GM23338 (cell line): ENCODE results near the gene CBX8. TPM values are rescaled to one million over a fixed set of nuclear protein-coding genes. Genes with fewer than 3 reads are reported as not detected.

ENCODE experiments used
- ATAC-seq: fragments of 200-7000 bp; cut with Tn5 transposase; 3 replicates; pipeline ENCODE4 v1.9.1; 2020
- DNase-seq: peaks from one replicate; pipeline ENCODE4 v3.0.0-alpha.2; 2015; ENCODE audit warnings: low spot score
- H2AFZ ChIP-seq: fragments of 200-600 bp; sonication (generic); 2 replicates; pipeline ENCODE4 v1.8.0; 2016; ENCODE audit warnings: antibody characterized with exemption, mild to moderate bottlenecking, moderate library complexity
- H3F3A ChIP-seq: fragments of 200-600 bp; sonication (generic); replicated peaks from 2 replicates; pipeline ENCODE4 v1.8.0; 2017; ENCODE audit warnings: antibody characterized with exemption, mixed run types, low read depth
- H3K27ac ChIP-seq: fragments of 200-600 bp; sonication (generic); 2 replicates; pipeline ENCODE4 v1.6.1; 2016; ENCODE audit warnings: low read depth
- H3K27me3 ChIP-seq: fragments of 200-600 bp; sonication (generic); 2 replicates; pipeline ENCODE4 v1.8.0; 2016; ENCODE audit warnings: mild to moderate bottlenecking, mixed run types, moderate library complexity; ENCODE audit not compliant: insufficient read depth
- H3K36me3 ChIP-seq: fragments of 200-600 bp; sonication (generic); 2 replicates; pipeline ENCODE4 v1.8.0; 2016; ENCODE audit warnings: mild to moderate bottlenecking; ENCODE audit not compliant: insufficient read depth
- H3K4me1 ChIP-seq: fragments of 200-600 bp; sonication (generic); 2 replicates; pipeline ENCODE4 v1.8.0; 2016; ENCODE audit warnings: mild to moderate bottlenecking, moderate library complexity; ENCODE audit not compliant: insufficient read depth
- H3K4me2 ChIP-seq: fragments of 200-600 bp; sonication (generic); 2 replicates; pipeline ENCODE4 v1.7.1; 2017; ENCODE audit warnings: mixed run types
- H3K4me3 ChIP-seq: fragments of 200-600 bp; sonication (generic); 2 replicates; pipeline ENCODE4 v1.6.1; 2016; ENCODE audit warnings: mixed run types
- H3K79me2 ChIP-seq: fragments of 200-600 bp; sonication (generic); replicated peaks from 2 replicates; pipeline ENCODE4 v1.8.0; 2017; ENCODE audit warnings: mild to moderate bottlenecking; ENCODE audit not compliant: insufficient read depth
- H3K9me2 ChIP-seq: fragments of 200-600 bp; sonication (generic); 2 replicates; pipeline ENCODE4 v1.8.0; 2017; ENCODE audit not compliant: insufficient read depth
- H4K20me1 ChIP-seq: fragments of 200-600 bp; sonication (generic); replicated peaks from 2 replicates; pipeline ENCODE4 v1.8.0; 2017; ENCODE audit warnings: mild to moderate bottlenecking; ENCODE audit not compliant: insufficient read depth
- H3K27ac Mint-ChIP-seq: 2 replicates; pipeline ENCODE4 v1.8.0; 2020; ENCODE audit warnings: inconsistent platforms, mild to moderate bottlenecking, moderate library complexity, mixed read lengths
- H3K27me3 Mint-ChIP-seq: 3 replicates; pipeline ENCODE4 v1.8.0; 2022; ENCODE audit warnings: low read depth, mild to moderate bottlenecking, moderate library complexity, mixed read lengths, inconsistent platforms; ENCODE audit not compliant: insufficient read depth, poor library complexity
- H3K36me3 Mint-ChIP-seq: 3 replicates; pipeline ENCODE4 v1.8.0; 2021; ENCODE audit warnings: low read depth, mild to moderate bottlenecking, inconsistent platforms, moderate library complexity, mixed read lengths
- H3K4me1 Mint-ChIP-seq: 3 replicates; pipeline ENCODE4 v1.8.0; 2020; ENCODE audit warnings: mild to moderate bottlenecking, inconsistent platforms, mixed read lengths
- H3K4me3 Mint-ChIP-seq: 3 replicates; pipeline ENCODE4 v1.8.0; 2021; ENCODE audit warnings: moderate library complexity, mild to moderate bottlenecking, inconsistent platforms, mixed read lengths
- H3K9me3 Mint-ChIP-seq: 3 replicates; pipeline ENCODE4 v1.8.0; 2020; ENCODE audit warnings: moderate library complexity, mild to moderate bottlenecking, inconsistent platforms, mixed read lengths
- CREB1 ChIP-seq: fragments of 250-450 bp; sonication (Bioruptor Pico); IDR thresholded peaks from 2 replicates; pipeline ENCODE4 v1.5.0; 2020; ENCODE audit warnings: low read depth, mild to moderate bottlenecking, moderate library complexity
- STAT1 ChIP-seq: IDR thresholded peaks from one replicate; pipeline ENCODE4 v1.6.1; 2016; ENCODE audit warnings: antibody characterized with exemption; ENCODE audit not compliant: unreplicated experiment
- ZNF331 ChIP-seq: fragments of 250-450 bp; sonication (Bioruptor Pico); IDR thresholded peaks from 2 replicates; pipeline ENCODE4 v1.5.0; 2020; ENCODE audit warnings: low read depth, mild to moderate bottlenecking, moderate library complexity
- polyA plus RNA-seq: library from polyadenylated mRNA; unstranded; fragments of >200 nt; fragmentation: Nextera tagmentation; extraction: Ambion mirVana; gene quantifications from 2 replicates; pipeline ENCODE4 v1.2.1, GENCODE V29; 2016
- total RNA-seq: library from RNA; depleted of rRNA; stranded (reverse); fragments of >200 nt; shearing (Covaris generic); gene quantifications from 2 replicates; pipeline ENCODE4 v1.2.3, GENCODE V29; 2014
- TF ChIP-seq, protein P1 (sequence below): IDR thresholded peaks from one replicate; pipeline ENCODE4 v1.6.1; 2018; ENCODE audit warnings: antibody characterized with exemption; ENCODE audit not compliant: unreplicated experiment

Gene CBX8
- total and polyA plus RNA-seq, 2 experiments from 2014 or later, result 1.0 to 1.3 TPM

DNA sequence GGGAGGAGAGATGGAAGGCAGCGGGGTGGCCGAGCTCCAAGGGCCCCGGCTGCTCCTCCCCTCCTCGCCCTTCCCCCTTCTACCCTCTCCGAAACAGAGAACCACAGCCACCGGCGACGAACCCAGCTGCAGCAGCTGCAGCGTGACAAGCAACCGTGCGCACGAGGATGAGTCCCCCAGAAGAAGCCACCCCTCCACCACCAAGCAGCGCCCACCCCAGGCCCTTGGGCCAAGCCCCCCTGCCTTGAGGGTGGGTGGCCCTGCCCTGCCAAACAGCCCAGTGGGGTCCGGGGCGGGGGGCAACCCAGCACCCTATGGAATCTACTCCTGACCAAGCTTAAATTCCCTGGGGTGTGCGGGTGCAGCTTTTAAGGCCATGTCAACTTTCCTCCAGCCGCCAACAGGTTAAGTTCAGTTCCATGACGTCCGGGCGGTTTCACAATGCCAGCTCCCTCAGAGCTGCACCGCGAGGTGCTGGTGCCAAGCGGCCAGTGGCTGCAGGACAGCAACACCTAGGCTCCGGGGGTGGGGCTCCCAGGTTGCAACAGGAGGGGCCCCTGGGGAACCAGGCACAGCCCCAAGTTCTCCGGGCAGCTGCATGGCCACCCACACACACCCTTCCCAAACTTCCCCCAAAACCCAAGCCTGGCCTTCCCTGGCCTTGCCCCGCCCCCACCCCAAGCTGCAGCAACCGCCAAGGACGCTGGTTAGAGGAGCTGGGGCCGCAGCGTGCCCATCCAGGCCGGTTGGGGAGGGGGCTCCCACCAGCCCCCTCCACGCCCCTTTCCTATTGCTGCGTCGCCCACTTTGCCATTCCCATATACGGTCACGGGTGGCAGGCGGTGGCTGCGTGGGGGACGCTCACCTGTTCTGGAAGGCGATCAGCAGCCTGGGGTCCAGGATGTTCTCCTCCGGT, 40.4 kb upstream of the CBX8 start (continued):
- TF ChIP-seq STAT1, result no peak

DNA sequence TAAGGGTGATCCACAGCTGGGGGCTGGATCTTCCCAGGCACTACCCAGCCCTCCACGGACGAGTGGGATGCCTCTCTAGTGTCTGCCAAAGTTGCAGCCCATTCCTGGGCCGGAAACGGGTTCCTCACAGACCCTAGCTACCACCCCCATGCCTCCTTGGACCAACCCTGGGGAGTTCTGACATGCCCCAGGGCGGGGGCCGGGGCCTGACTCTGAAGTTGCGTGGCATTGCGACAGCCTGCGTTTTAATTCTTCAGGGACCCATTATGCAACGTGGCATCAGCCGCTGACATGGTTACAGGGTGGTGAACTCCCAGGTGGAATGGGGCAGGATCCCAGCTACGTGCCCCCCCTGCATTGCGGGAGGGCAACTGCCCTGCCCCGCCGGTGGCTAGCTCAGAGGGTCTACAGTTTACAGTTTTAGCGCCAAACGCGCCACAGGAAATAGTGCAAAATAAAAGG, 39.7 kb upstream of the CBX8 start:
- no peak overlapping the region for H2AFZ ChIP-seq
- DNase-seq (peak; percentile 39), ATAC-seq (no peak)
- peak overlapping the region; percentile 80 for H3K4me3 ChIP-seq
- peaks cover 32% of the 10 kb centered on the region for H3F3A ChIP-seq
- H3K27ac ChIP-seq, result no peak overlapping the region
- no peaks in the 10 kb centered on the region for H3K36me3 ChIP-seq
- no peaks in the 10 kb centered on the region for H3K79me2 ChIP-seq
- Mint-ChIP-seq H3K4me3 (peak overlapping the region; percentile 81), H3K9me3 (peaks cover 5% of the 10 kb centered on the region; the same call in 2 of the 3 replicates), H3K4me1 (peaks cover 35% of the 10 kb centered on the region), H3K36me3 (peaks cover 4% of the 10 kb centered on the region; the same call in 2 of the 3 replicates), H3K27me3 (peaks cover 90% of the 10 kb centered on the region), H3K27ac (no peak overlapping the region)
- peaks cover 88% of the 10 kb centered on the region for H3K27me3 ChIP-seq
- H3K4me1 ChIP-seq, result peaks cover 33% of the 10 kb centered on the region
- H3K9me2 ChIP-seq, result no peaks in the 10 kb centered on the region
- peaks cover 4% of the 10 kb centered on the region for H4K20me1 ChIP-seq
- TF ChIP-seq, protein P1, sequence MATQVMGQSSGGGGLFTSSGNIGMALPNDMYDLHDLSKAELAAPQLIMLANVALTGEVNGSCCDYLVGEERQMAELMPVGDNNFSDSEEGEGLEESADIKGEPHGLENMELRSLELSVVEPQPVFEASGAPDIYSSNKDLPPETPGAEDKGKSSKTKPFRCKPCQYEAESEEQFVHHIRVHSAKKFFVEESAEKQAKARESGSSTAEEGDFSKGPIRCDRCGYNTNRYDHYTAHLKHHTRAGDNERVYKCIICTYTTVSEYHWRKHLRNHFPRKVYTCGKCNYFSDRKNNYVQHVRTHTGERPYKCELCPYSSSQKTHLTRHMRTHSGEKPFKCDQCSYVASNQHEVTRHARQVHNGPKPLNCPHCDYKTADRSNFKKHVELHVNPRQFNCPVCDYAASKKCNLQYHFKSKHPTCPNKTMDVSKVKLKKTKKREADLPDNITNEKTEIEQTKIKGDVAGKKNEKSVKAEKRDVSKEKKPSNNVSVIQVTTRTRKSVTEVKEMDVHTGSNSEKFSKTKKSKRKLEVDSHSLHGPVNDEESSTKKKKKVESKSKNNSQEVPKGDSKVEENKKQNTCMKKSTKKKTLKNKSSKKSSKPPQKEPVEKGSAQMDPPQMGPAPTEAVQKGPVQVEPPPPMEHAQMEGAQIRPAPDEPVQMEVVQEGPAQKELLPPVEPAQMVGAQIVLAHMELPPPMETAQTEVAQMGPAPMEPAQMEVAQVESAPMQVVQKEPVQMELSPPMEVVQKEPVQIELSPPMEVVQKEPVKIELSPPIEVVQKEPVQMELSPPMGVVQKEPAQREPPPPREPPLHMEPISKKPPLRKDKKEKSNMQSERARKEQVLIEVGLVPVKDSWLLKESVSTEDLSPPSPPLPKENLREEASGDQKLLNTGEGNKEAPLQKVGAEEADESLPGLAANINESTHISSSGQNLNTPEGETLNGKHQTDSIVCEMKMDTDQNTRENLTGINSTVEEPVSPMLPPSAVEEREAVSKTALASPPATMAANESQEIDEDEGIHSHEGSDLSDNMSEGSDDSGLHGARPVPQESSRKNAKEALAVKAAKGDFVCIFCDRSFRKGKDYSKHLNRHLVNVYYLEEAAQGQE, result no peak
- H3K4me2 ChIP-seq, result peak overlapping the region; percentile 99

DNA sequence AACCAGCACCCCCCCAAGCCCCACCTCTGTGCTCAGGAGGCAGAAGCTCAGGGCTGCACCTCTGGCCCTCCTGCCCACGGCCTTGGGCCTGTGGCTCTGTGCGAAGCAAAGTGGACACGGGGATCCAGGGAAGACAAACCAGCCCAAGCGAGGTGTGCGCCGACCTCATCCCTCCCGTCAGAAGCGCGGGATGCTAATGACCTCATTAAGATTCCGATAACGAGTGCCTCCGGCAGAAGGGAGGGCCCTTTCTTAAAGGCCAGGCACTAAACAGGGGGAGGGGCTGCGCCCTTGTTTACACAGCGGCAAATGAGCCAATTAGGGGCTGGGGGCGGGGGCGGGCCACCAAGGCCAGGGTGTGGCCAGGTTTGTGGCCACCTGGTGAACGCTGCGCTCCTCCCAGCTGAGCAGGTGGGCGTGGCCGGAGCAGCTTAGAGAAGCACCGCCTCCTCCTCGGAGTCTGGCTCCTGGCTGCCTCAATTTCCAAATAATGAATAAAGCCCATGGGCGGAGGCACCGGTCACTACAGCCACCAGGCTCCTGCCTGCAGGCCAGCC, 39.2 kb upstream of the CBX8 start:
- Histone ChIP-seq H3K36me3 (no peaks in the 10 kb centered on the region), H4K20me1 (peaks cover 4% of the 10 kb centered on the region), H3K4me3 (peak overlapping the region; percentile 80), H3K4me2 (peak overlapping the region; percentile 99), H3K27me3 (peaks cover 88% of the 10 kb centered on the region), H3K27ac (no peak overlapping the region), H3K4me1 (peaks cover 37% of the 10 kb centered on the region), H2AFZ (no peak overlapping the region), H3K9me2 (no peaks in the 10 kb centered on the region), H3K79me2 (no peaks in the 10 kb centered on the region), H3F3A (peaks cover 30% of the 10 kb centered on the region)
- H3K27ac Mint-ChIP-seq, result no peak overlapping the region
- DNase-seq (peak; percentile 99), ATAC-seq (peak; percentile 23)
- peaks cover 5% of the 10 kb centered on the region; the same call in 2 of the 3 replicates for H3K9me3 Mint-ChIP-seq
- peaks cover 90% of the 10 kb centered on the region for H3K27me3 Mint-ChIP-seq
- peaks cover 4% of the 10 kb centered on the region; the same call in 2 of the 3 replicates for H3K36me3 Mint-ChIP-seq
- peaks cover 39% of the 10 kb centered on the region for H3K4me1 Mint-ChIP-seq
- peak overlapping the region; percentile 81 for H3K4me3 Mint-ChIP-seq
- TF ChIP-seq STAT1 (no peak), ZNF331 (no peak), CREB1 (CRISPR knock-in tag) (no peak)
- TF ChIP-seq, protein P1, result no peak
